ENCODE measurements around the gene AJUBA.
A peak's percentile ranks its signal among the peaks of the same experiment; 100 is the strongest.

AJUBA gene

GRCh38 chr14:22929961-22930364 lies 52.4 kb downstream of the AJUBA start:
- peak; percentile 76 for DNase-seq

GRCh38 chr14:22929104-22929960 lies 53.0 kb downstream of the AJUBA start, which contains the start of gene PRMT5:
TSS of gene PRMT5 (minus strand) at chr14:22929376. CDS start at chr14:22929361, 15 bp downstream.
- peak; percentile 100 for DNase-seq

DNA sequence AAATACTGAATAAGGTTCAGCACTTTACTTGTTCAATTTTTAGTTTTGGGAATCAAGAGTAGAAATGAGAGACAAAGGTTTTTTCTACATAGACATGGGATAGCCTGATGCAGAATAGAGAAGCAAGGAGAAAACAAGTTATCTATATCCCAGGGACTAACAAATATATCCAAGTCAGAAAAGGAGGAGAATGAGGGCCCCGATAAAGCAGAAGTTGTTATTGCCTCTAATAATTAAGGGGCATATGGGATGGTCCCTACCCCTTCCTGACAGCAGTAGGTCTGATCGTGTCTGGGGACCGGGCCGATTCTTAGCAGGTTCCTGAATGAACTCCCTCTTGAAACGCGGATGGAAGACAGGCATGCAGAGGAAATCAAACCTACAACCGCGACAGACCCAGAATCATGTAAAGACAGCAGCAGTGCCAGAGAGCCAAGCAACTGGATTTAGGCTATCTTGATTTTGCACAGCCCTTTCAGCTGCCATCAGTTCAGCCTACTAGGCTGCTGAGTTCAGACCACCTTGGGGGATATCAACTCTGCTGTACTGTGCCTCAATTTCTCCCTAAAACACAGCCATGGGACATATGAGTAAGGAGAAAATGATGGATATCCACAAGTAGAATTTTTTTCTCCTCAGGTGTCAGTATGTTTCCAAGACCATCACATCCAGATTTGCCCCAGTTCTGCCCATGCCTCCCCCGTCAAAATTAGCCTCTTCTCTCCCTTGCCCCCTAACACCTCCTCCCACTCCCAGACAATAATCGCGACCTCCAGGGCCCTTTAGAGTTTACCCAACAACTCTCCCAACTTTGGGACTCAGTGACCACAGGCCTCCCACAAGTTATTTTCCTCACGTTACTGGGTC lies 53.9 kb downstream of the AJUBA start:
- DNase-seq, result no peak

- no peak for DNase-seq
Observed at GRCh38 chr14:22926316-22926715, 56.0 kb downstream of the AJUBA start.

GRCh38 chr14:22925513-22925912 lies 56.8 kb downstream of the AJUBA start:
- no peak for DNase-seq

GRCh38 chr14:22923746-22924145 lies 58.6 kb downstream of the AJUBA start:
- DNase-seq, result no peak

DNA sequence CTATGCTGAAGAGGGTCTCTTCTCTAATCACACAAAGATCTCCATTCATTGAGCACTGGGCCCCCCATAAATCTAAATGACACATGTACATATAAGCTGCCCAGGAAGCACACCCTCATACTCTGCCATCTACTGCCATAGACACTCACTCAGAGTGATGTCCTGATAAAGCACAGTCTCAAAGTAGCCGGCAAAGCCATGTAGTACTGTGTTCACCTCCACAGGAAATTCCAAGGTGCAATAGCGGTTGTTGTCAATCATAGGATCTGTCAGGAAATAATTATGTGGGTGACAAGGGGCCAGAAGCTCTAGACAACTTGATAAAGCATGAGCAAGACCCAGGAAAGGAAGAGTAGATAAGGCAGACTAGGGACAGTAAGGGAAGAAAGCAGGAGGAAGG lies 60.1 kb downstream of the AJUBA start:
- DNase-seq, result no peak

Measured in NCI-H2171 (cell line).